CMK (cell line): Measurements from ENCODE around the gene BLCAP.
"Not testable (repeated sequence)": the region's sequence is repeated elsewhere in the genome, so short reads cannot be mapped to it uniquely, and the experiment has no call there.

Experiments used
- DNase-seq: peaks from one replicate; pipeline ENCODE4 v3.0.0-alpha.2; 2010; ENCODE audit warnings: low read depth

BLCAP gene

GRCh38 chr20:37515876-37516275, 11.8 kb downstream of the BLCAP start:
- DNase-seq = no peak

- DNase-seq = no peak
Measured at GRCh38 chr20:37513779-37514359, 13.8 kb downstream of the BLCAP start.

- DNase-seq = no peak
Measured at GRCh38 chr20:37511610-37512275, 15.9 kb downstream of the BLCAP start.

- DNase-seq = no peak
Measured at GRCh38 chr20:37510226-37510625, 17.4 kb downstream of the BLCAP start.

- no peak for DNase-seq
Measured at GRCh38 chr20:37506152-37506725, 21.4 kb downstream of the BLCAP start.

GRCh38 chr20:37505263-37506151, 22.2 kb downstream of the BLCAP start:
- no peak for DNase-seq

- DNase-seq = no peak
Measured at GRCh38 chr20:37504404-37505096, 23.1 kb downstream of the BLCAP start.

GRCh38 chr20:37503256-37503927, 24.3 kb downstream of the BLCAP start:
- no peak for DNase-seq

GRCh38 chr20:37502654-37503053, 25.0 kb downstream of the BLCAP start:
- no peak for DNase-seq

- no peak for DNase-seq
Measured at GRCh38 chr20:37501940-37502339, 25.7 kb downstream of the BLCAP start.

- DNase-seq = no peak
Measured at GRCh38 chr20:37500311-37500710, 27.4 kb downstream of the BLCAP start.

- no peak for DNase-seq
Measured at GRCh38 chr20:37498066-37498665, 29.5 kb downstream of the BLCAP start.

GRCh38 chr20:37494796-37495195, 32.9 kb downstream of the BLCAP start:
- no peak for DNase-seq

- no peak for DNase-seq
Measured at GRCh38 chr20:37494301-37494700, 33.4 kb downstream of the BLCAP start.

GRCh38 chr20:37492945-37493344, 34.7 kb downstream of the BLCAP start:
- no peak for DNase-seq

- DNase-seq = no peak
Measured at GRCh38 chr20:37492096-37492625, 35.5 kb downstream of the BLCAP start.

- no peak for DNase-seq
Measured at GRCh38 chr20:37490663-37491350, 36.9 kb downstream of the BLCAP start.

GRCh38 chr20:37486209-37486608, 41.5 kb downstream of the BLCAP start:
- not testable (repeated sequence) for DNase-seq

- no peak for DNase-seq
Measured at GRCh38 chr20:37484331-37484730, 43.3 kb downstream of the BLCAP start.

GRCh38 chr20:37481610-37482009, 46.1 kb downstream of the BLCAP start:
- no peak for DNase-seq
